K562 treated with DMSO at 1 percent for 48 hours (cell line): ENCODE data around the gene ZNF488. TPM values are rescaled to one million over a fixed set of nuclear protein-coding genes. Genes with fewer than 3 reads are reported as not detected.

ENCODE experiments used
- total RNA-seq: library from RNA; unstranded; fragments of 300-600 nt; gene quantifications from 2 replicates; pipeline ENCODE4 v1.2.3, GENCODE V29; 2022; ENCODE audit warnings: low replicate concordance; ENCODE audit errors: extremely low read depth

The ZNF488 gene
- not detected in 2 replicates for total RNA-seq

GRCh38 chr10:47384148-47384921, at the start of gene ZNF488:
Gene ZNF488 (minus strand): TSS chr10:47384293. CDS start chr10:47368829, 15,464 bp downstream.

GRCh38 chr10:47348138-47348651, 35.9 kb downstream of the ZNF488 start, which contains the start of gene RBP3:
Gene RBP3 (plus strand): TSS chr10:47348363. CDS start chr10:47348485, 122 bp downstream.

GRCh38 chr10:47322300-47323061, 61.6 kb downstream of the ZNF488 start, which contains the start of gene GDF2:
Gene GDF2 (plus strand): TSS chr10:47322454. CDS start chr10:47322669, 215 bp downstream.

Other genes with a start within 250 kb of the ZNF488 start
- not detected in 2 replicates for gene GDF10, start 84.1 kb downstream of the ZNF488 start, total RNA-seq
- gene GDF2, start 61.8 kb downstream of the ZNF488 start, total RNA-seq: not detected in 2 replicates
- not detected in 2 replicates for gene RBP3, start 35.9 kb downstream of the ZNF488 start, total RNA-seq
- gene ANXA8, start 99.8 kb upstream of the ZNF488 start, total RNA-seq: not detected in 2 replicates
- gene FAM25G, start 107.4 kb upstream of the ZNF488 start, total RNA-seq: not detected in 2 replicates
- gene AGAP9, start 139.3 kb upstream of the ZNF488 start, total RNA-seq: not detected in 2 replicates